ENCODE data around the gene SRD5A2.

DNA sequence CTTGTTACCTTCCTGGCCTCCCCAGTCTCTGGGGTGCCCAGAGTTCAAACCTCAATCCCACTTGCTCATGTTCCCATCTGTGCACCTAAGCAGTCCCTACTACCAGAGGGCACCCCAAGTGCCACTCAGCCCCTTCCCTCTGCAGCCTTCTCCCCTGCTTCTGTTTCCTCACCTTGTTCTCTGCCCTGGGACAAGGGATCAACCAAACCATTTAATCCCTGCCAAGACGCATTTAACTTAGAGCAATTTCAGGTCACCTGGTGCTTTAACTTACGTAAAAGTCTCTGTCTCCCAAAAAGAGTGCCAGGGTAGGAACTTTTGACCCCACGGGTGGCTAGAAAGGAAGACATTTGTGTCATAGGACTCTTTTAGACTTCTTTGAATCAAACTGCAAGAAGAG lies 67.2 kb downstream of the SRD5A2 start:
- TF ChIP-seq CTCF (IDR thresholded peaks at IDR 0.05) (no peak), POLR2A (IDR thresholded peaks at IDR 0.05) (no peak), POLR2AphosphoS5 (IDR thresholded peaks at IDR 0.05) (no peak)
